ENCODE measurements around the gene BACH1. TPM values are rescaled to one million over a fixed set of nuclear protein-coding genes. Genes with fewer than 3 reads are reported as not detected.

BACH1 gene
- total and polyA plus RNA-seq, 2 of the 8 experiments (the other 6 are each of a cell fraction or from before 2014, with no cell fraction given), result 6.9 to 50.7 TPM

GRCh38 chr21:29320031-29320430 lies 21.3 kb downstream of the BACH1 start:
- no peak overlapping the region for H2BK20ac ChIP-seq (ENCODE audit: low read length)
- H2AK5ac ChIP-seq (ENCODE audit: low read depth, low read length), result no peak overlapping the region
- H3K4me2 ChIP-seq (ENCODE audit: insufficient read depth in 1 of 2, low read depth in 2 of 2, low read length in 2 of 2), result no peak overlapping the region
- H3K36me3 ChIP-seq (ENCODE audit: control insufficient read depth in 2 of 4, insufficient read depth in 4 of 4, low read length in 3 of 4), result peaks cover 0 to 5% (median 2%) of the 10 kb centered on the region in 4 experiments; a peak in 3 of 8 replicates
- no peak overlapping the region for H3K56ac ChIP-seq (replicated peaks; ENCODE audit: insufficient read length, low read depth, low read length)
- no peak overlapping the region for H4K5ac ChIP-seq (ENCODE audit: insufficient read length, low read depth, low read length)
- no peak overlapping the region for H3K14ac ChIP-seq (ENCODE audit: insufficient read length)
- peaks cover 6 to 21% of the 10 kb centered on the region in 2 experiments for H4K20me1 ChIP-seq (replicated peaks in 1 of 2; ENCODE audit: control insufficient read depth in 1 of 2, insufficient read depth in 2 of 2, low read length in 2 of 2)
- ChIA-PET POLR2A (ENCODE audit: partially characterized antibody) (no interaction called here), CTCF (ENCODE audit: partially characterized antibody) (interaction anchor here (1.1 to 2.0 kb wide), 2 partner anchors 19 to 155 kb away, joined by 6 to 7 read pairs; no protein-coding TSS in a partner anchor)
- H3K9me3 ChIP-seq (ENCODE audit: insufficient read depth in 2 of 2, low read depth in 1 of 2, low read length in 1 of 2), result no peaks in the 10 kb centered on the region
- H2BK15ac ChIP-seq (ENCODE audit: low read length), result no peak overlapping the region
- no peaks in the 10 kb centered on the region for H3K23me2 ChIP-seq (ENCODE audit: low read depth, low read length)
- H3K9ac ChIP-seq (replicated peaks in 1 of 4; ENCODE audit: extremely low read depth in 1 of 4, low read depth in 3 of 4, low read length in 3 of 4), result no peak overlapping the region
- no peak for TF ChIP-seq EZH2 (IDR thresholded peaks at IDR 0.05; ENCODE audit: low read depth, low read length, severe bottlenecking)
- no peak for TF ChIP-seq TEAD4 (IDR thresholded peaks at IDR 0.05; ENCODE audit: low read depth, low read length)
- no peak for TF ChIP-seq E2F6 (IDR thresholded peaks at IDR 0.05)
- TF ChIP-seq KDM5A (IDR thresholded peaks at IDR 0.05; ENCODE audit: low read length), result no peak
- TF ChIP-seq CBX8 (IDR thresholded peaks at IDR 0.05; ENCODE audit: borderline replicate concordance, low read depth, low read length), result no peak
- TF ChIP-seq RFX5 (IDR thresholded peaks at IDR 0.05; ENCODE audit: borderline replicate concordance, low read depth, low read length), result no peak
- no peak for TF ChIP-seq CBX5 (IDR thresholded peaks at IDR 0.05; ENCODE audit: low read depth, low read length)
- TF ChIP-seq GTF2F1 (IDR thresholded peaks at IDR 0.05; ENCODE audit: borderline replicate concordance, low read depth, low read length), result no peak
- no peak for TF ChIP-seq SP4 (IDR thresholded peaks at IDR 0.05; ENCODE audit: low read length)
- TF ChIP-seq SAP30 (IDR thresholded peaks at IDR 0.05; ENCODE audit: insufficient read depth, insufficient replicate concordance, low read length), result no peak
- TF ChIP-seq CEBPB (IDR thresholded peaks at IDR 0.05; ENCODE audit: low read depth, low read length), result no peak
- TF ChIP-seq RAD21 (IDR thresholded peaks at IDR 0.05 in 1 of 2, conservative IDR thresholded peaks at IDR 0.05 in 1 of 2; ENCODE audit: low read depth in 2 of 2, low read length in 2 of 2), result no peak
- TF ChIP-seq CHD2 (IDR thresholded peaks at IDR 0.05; ENCODE audit: low read length), result no peak
- no peak for TF ChIP-seq PHF8 (conservative IDR thresholded peaks at IDR 0.05; ENCODE audit: low read depth, low read length)
- no peak overlapping the region for H4K8ac ChIP-seq (ENCODE audit: extremely low read depth, insufficient read depth, low read length)
- FAIRE-seq (no peak), DNase-seq (ENCODE audit: low read depth in 1 of 2, low spot score in 2 of 2) (no peak)
- no peaks in the 10 kb centered on the region for H3K27me3 ChIP-seq (replicated peaks in 1 of 4; ENCODE audit: control insufficient read depth in 3 of 4, extremely low read depth in 1 of 4, insufficient read depth in 3 of 4, low read length in 3 of 4)
- H3K18ac ChIP-seq (ENCODE audit: extremely low read depth, low read length), result no peak overlapping the region
- H3K23ac ChIP-seq (ENCODE audit: insufficient read length), result no peak overlapping the region
- no peak overlapping the region for H3K4ac ChIP-seq (replicated peaks; ENCODE audit: insufficient read length, low read depth, low read length)
- H2AFZ ChIP-seq (ENCODE audit: low read length), result no peak overlapping the region
- no peak overlapping the region for H3K27ac ChIP-seq (ENCODE audit: low read depth, low read length)
- no peaks in the 10 kb centered on the region; a peak in 1 of 7 replicates for H3K4me1 ChIP-seq (replicated peaks in 1 of 4; ENCODE audit: control insufficient read depth in 3 of 4, insufficient read depth in 4 of 4, low read length in 3 of 4)
- 81% methylated on average over 6 of the region's 6 CpGs; no CpG with 5 or more reads in 1 of the 2 experiments for WGBS, 2 experiments (ENCODE audit: extremely low coverage in 1 of 2, insufficient coverage in 1 of 2, insufficient read length in 1 of 2, insufficient replicate concordance in 2 of 2, low coverage in 1 of 2, low lambda C conversion rate in 2 of 2, missing lambda C conversion rate in 1 of 2)
- no peak overlapping the region for H3K4me3 ChIP-seq (ENCODE audit: extremely low read depth in 1 of 4, insufficient read depth in 2 of 4, low read depth in 3 of 4, low read length in 4 of 4)
- H4K91ac ChIP-seq (replicated peaks; ENCODE audit: insufficient read length, low read length), result no peak overlapping the region
- H3K79me1 ChIP-seq (ENCODE audit: low read depth, low read length), result peaks cover 16% of the 10 kb centered on the region
- no peak overlapping the region for H2BK5ac ChIP-seq (ENCODE audit: low read depth, low read length)
- H3K79me2 ChIP-seq (ENCODE audit: control insufficient read depth in 1 of 2, insufficient read depth in 2 of 2, low read length in 2 of 2), result peaks cover 26 to 87% of the 10 kb centered on the region in 2 experiments
- no peak overlapping the region for H2BK120ac ChIP-seq (replicated peaks; ENCODE audit: low read depth, low read length)
- H2BK12ac ChIP-seq (ENCODE audit: low read depth, low read length), result no peak overlapping the region

Measured in H1 (cell line).